ENCODE measurements around the gene ROR1. TPM values are rescaled to one million over a fixed set of nuclear protein-coding genes. Genes with fewer than 3 reads are reported as not detected.

Gene ROR1
- total and polyA plus RNA-seq, 10 of the 15 experiments (the other 5 are each of a cell fraction or from before 2014, with no cell fraction given): 0.02 to 0.08 (median 0.05) TPM; not detected in 6

DNA sequence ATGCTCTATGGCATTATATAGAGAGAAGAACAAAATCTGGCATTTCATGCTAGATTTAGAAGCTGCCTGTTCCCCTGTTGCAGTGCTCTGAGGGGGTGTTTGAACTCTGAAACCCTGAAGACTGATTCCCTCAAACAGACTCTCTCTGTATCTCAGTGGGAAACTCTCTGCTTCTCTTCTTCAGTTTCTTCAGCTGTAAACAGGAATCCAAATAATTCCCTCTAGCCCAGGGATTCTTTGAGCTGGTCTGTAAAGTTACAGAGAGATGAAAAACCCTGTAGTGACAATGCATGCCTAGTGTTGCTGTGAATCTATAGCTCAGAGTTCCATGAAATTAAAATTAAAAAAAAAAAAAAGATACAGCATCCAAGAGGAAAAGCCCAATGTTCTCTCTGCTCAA is 17.0 kb upstream of the ROR1 start:
- Histone ChIP-seq H3K36me3 (ENCODE audit: control insufficient read depth in 2 of 2, insufficient read depth in 2 of 2, low read length in 1 of 2) (no peaks in the 10 kb centered on the region), H3K4me2 (ENCODE audit: control insufficient read depth, insufficient read depth) (no peak overlapping the region), H3K79me2 (ENCODE audit: control insufficient read depth, insufficient read depth, low read length) (no peaks in the 10 kb centered on the region), H3K9me3 (replicated peaks; ENCODE audit: control insufficient read depth, insufficient read depth, low read length) (no peaks in the 10 kb centered on the region), H3K27ac (ENCODE audit: control insufficient read depth, insufficient read depth) (no peak overlapping the region), H3K4me3 (no peak overlapping the region), H3K4me1 (ENCODE audit: control insufficient read depth, insufficient read depth, low read length) (no peaks in the 10 kb centered on the region), H4K20me1 (ENCODE audit: control insufficient read depth, insufficient read depth) (no peaks in the 10 kb centered on the region), H3K27me3 (replicated peaks in 1 of 2; ENCODE audit: control insufficient read depth in 2 of 2, insufficient read depth in 2 of 2, low read length in 1 of 2) (peaks cover 0 to 3% of the 10 kb centered on the region in 2 experiments; a peak in 2 of 4 replicates), H3K9ac (ENCODE audit: control insufficient read depth, insufficient read depth, low read length) (no peak overlapping the region), H2AFZ (ENCODE audit: control insufficient read depth, low read depth, low read length) (no peak overlapping the region)
- in situ Hi-C loops (cut with MboI) (no loop called here), intact Hi-C loops (cut with micrococcal nuclease; ENCODE audit: unreplicated experiment) (no loop called here)
- TF ChIP-seq ZNF274 (IDR thresholded peaks at IDR 0.05; ENCODE audit: insufficient read depth, insufficient read length): no peak
- no peak for DNase-seq (ENCODE audit: low read depth, low spot score)
- ATAC-seq: no peak
- SMC1A ChIA-PET (ENCODE audit: uncharacterized antibody, unreplicated experiment): interaction anchor here (1.6 kb wide), 1 partner anchor 9 kb away, joined by 4 read pairs; no protein-coding TSS in a partner anchor
- CTCF ChIA-PET: interaction anchor here (0.6 to 1.7 kb wide), 2 partner anchors 17 to 263 kb away, joined by 3 to 4 read pairs; no protein-coding TSS in a partner anchor
- RAD21 ChIA-PET (ENCODE audit: unreplicated experiment): no interaction called here
- no TSS peak for BruUV-seq (replicated peaks)
- POLR2A ChIA-PET: no interaction called here
- FAIRE-seq: no peak

- ATAC-seq (no peak), DNase-seq (ENCODE audit: low read depth, low spot score) (no peak), FAIRE-seq (no peak)
- no peak overlapping the region for H3K9ac ChIP-seq (ENCODE audit: control insufficient read depth, insufficient read depth, low read length)
- ChIA-PET SMC1A (ENCODE audit: uncharacterized antibody, unreplicated experiment) (interaction anchor here (1.6 kb wide), 1 partner anchor 9 kb away, joined by 4 read pairs; no protein-coding TSS in a partner anchor), CTCF (interaction anchor here (0.6 to 1.7 kb wide), 2 partner anchors 17 to 263 kb away, joined by 3 to 4 read pairs; no protein-coding TSS in a partner anchor), RAD21 (ENCODE audit: unreplicated experiment) (no interaction called here), POLR2A (no interaction called here)
- BruUV-seq (replicated peaks): no TSS peak
- no peaks in the 10 kb centered on the region for H3K4me1 ChIP-seq (ENCODE audit: control insufficient read depth, insufficient read depth, low read length)
- H2AFZ ChIP-seq (ENCODE audit: control insufficient read depth, low read depth, low read length): no peak overlapping the region
- no peaks in the 10 kb centered on the region for H3K79me2 ChIP-seq (ENCODE audit: control insufficient read depth, insufficient read depth, low read length)
- no peaks in the 10 kb centered on the region for H3K9me3 ChIP-seq (replicated peaks; ENCODE audit: control insufficient read depth, insufficient read depth, low read length)
- no peaks in the 10 kb centered on the region for H4K20me1 ChIP-seq (ENCODE audit: control insufficient read depth, insufficient read depth)
- intact Hi-C loops (cut with micrococcal nuclease; ENCODE audit: unreplicated experiment) (no loop called here), in situ Hi-C loops (cut with MboI) (no loop called here)
- no peak overlapping the region for H3K4me2 ChIP-seq (ENCODE audit: control insufficient read depth, insufficient read depth)
- no peaks in the 10 kb centered on the region for H3K36me3 ChIP-seq (ENCODE audit: control insufficient read depth in 2 of 2, insufficient read depth in 2 of 2, low read length in 1 of 2)
- no peak for TF ChIP-seq LARP7 (IDR thresholded peaks at IDR 0.05)
- TF ChIP-seq TCF7 (IDR thresholded peaks at IDR 0.05; ENCODE audit: borderline replicate concordance): no peak
- TF ChIP-seq CTCF (IDR thresholded peaks at IDR 0.05 in 2 of 3, conservative IDR thresholded peaks at IDR 0.05 in 1 of 3; ENCODE audit: control insufficient read depth in 2 of 3, extremely low read depth in 1 of 3, insufficient read depth in 1 of 3, low read depth in 3 of 3, low read length in 3 of 3): no peak
- TF ChIP-seq YBX1 (IDR thresholded peaks at IDR 0.05): no peak
- peaks cover 0 to 3% of the 10 kb centered on the region in 2 experiments; a peak in 2 of 4 replicates for H3K27me3 ChIP-seq (replicated peaks in 1 of 2; ENCODE audit: control insufficient read depth in 2 of 2, insufficient read depth in 2 of 2, low read length in 1 of 2)
- no peak overlapping the region for H3K4me3 ChIP-seq
- no peak overlapping the region for H3K27ac ChIP-seq (ENCODE audit: control insufficient read depth, insufficient read depth)
These were observed 16.5 kb upstream of the ROR1 start for GRCh38 chr1:63757334-63757733.
